ENCODE measurements around the gene TXNRD1. TPM values are rescaled to one million over a fixed set of nuclear protein-coding genes. Genes with fewer than 3 reads are reported as not detected.
A peak's percentile ranks its signal among the peaks of the same experiment; 100 is the strongest.

TXNRD1 gene
- total and polyA plus RNA-seq, 7 experiments from 2014 or later = 19.1 to 73.5 (median 35.6) TPM

DNA sequence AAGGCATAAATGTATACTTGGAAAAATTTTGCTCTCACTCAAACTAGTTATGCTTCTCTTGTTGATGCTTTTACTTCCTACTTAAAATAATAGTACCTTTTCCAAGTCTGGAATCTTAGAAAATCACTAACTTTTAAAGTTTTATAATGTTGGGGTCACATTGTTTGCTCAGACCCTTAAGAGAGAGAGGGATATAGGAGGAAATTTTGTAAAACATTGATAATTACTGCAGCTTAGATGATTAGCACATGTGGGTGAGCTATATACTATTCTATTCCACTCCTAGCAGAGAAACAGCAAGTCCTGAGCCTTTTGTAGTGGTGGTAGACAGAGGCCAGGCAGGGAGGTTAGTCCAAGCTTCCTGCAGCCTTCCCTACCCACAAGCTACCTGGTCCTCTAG is 101.4 kb downstream of the TXNRD1 start:
- Histone ChIP-seq H3K27ac (ENCODE audit: low read depth, low read length) (no peak overlapping the region), H3K4me1 (ENCODE audit: control insufficient read depth in 2 of 2, insufficient read depth in 2 of 2, low read length in 2 of 2) (no peaks in the 10 kb centered on the region), H3K27me3 (ENCODE audit: control insufficient read depth in 2 of 2, insufficient read depth in 2 of 2, low read length in 2 of 2) (no peaks in the 10 kb centered on the region), H3K4me3 (ENCODE audit: low read length) (no peak overlapping the region), H3K36me3 (ENCODE audit: control insufficient read depth in 2 of 3, insufficient read depth in 3 of 3, low read length in 3 of 3) (peaks cover 25 to 67% (median 30%) of the 10 kb centered on the region in 3 experiments), H3K9me3 (ENCODE audit: control insufficient read depth in 2 of 3, low read length in 3 of 3) (no peaks in the 10 kb centered on the region)
- CTCF ChIA-PET = interaction anchor here (0.6 kb wide), 1 partner anchor 16 kb away, joined by 3 read pairs; no protein-coding TSS in a partner anchor
- no peak for DNase-seq
- POLR2A ChIA-PET = no interaction called here
- Mint-ChIP-seq H3K4me3 (no peak overlapping the region), H3K27me3 (no peaks in the 10 kb centered on the region), H3K36me3 (peaks cover 22 to 59% (median 30%) of the 10 kb centered on the region in 5 donors), H3K9me3 (no peaks in the 10 kb centered on the region), H3K4me1 (peaks cover 0 to 17% (median 0%) of the 10 kb centered on the region in 7 donors), H3K27ac (no peak overlapping the region)
- no peak for ATAC-seq
- intact Hi-C loops (cut with micrococcal nuclease) = no loop called here

DNA sequence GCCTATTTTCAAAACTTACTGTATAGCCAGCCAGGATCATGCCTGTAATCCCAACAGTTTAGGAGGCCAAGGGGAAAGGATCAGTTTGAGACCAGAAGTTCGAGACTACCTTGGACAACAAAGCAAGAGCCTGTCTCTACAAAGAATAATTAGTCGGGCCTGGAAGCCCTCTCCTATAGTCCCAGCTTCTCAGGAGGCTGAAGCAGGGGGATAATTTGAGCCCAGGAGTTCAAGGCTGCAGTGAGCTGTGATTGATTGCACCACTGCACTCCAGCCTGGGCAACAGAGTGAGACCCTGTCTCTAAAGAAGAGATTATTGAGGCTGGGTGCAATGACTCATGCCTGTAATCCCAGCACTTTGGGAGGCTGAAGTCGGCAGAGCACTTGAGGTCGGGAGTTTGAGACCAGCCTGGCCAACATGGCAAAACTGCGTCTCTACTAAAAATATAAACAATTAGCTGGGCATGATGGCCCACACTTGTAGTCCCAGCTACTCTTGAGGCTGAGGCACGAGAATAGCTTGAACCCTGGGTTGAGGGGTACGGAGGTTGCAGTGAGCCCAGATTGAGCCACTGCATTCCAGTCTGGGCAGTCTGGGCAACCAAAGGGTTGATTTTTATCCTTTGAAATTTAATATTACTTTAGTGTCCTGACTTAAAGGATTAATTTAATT is 102.1 kb downstream of the TXNRD1 start:
- CTCF ChIA-PET = interaction anchor here (0.6 kb wide), 1 partner anchor 16 kb away, joined by 3 read pairs; no protein-coding TSS in a partner anchor
- POLR2A ChIA-PET = interaction anchor here (0.9 kb wide), 1 partner anchor 16 kb away, joined by 3 read pairs; no protein-coding TSS in a partner anchor

DNA sequence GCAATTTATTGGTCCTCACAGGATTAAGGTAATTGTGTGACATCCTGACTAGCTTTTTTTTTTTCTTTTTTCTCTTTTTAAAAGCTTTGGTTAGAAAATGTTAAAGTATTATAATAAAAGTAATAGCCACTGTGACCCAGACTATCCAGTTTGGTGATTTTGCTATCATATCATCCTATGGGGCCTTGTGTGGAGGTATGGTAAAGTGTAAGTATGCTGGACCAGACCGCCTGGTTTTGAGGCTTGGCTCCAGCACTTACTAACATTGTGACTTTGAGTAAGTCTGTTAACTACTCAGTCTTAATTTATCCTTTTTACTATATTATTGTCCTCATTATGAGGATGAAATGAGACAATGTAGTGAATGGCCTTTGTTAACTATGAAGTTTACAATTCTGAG is 103.4 kb downstream of the TXNRD1 start:
- H3K9me3 ChIP-seq (ENCODE audit: control insufficient read depth in 2 of 3, low read length in 3 of 3) = no peaks in the 10 kb centered on the region
- peaks cover 18 to 52% (median 27%) of the 10 kb centered on the region in 5 donors for H3K36me3 Mint-ChIP-seq
- no peaks in the 10 kb centered on the region for H3K27me3 Mint-ChIP-seq
- no peak for DNase-seq
- H3K9me3 Mint-ChIP-seq = no peaks in the 10 kb centered on the region
- no peaks in the 10 kb centered on the region for H3K27me3 ChIP-seq (ENCODE audit: control insufficient read depth in 2 of 2, insufficient read depth in 2 of 2, low read length in 2 of 2)
- ChIA-PET CTCF (no interaction called here), POLR2A (interaction anchor here (0.6 kb wide), 1 partner anchor 19 kb away, joined by 3 read pairs; no protein-coding TSS in a partner anchor)
- H3K4me1 Mint-ChIP-seq = peaks cover 0 to 12% (median 0%) of the 10 kb centered on the region in 7 donors
- intact Hi-C loops (cut with micrococcal nuclease) = no loop called here
- no peak for ATAC-seq
- H3K27ac Mint-ChIP-seq = no peak overlapping the region
- no peak overlapping the region for H3K27ac ChIP-seq (ENCODE audit: low read depth, low read length)
- H3K4me1 ChIP-seq (ENCODE audit: control insufficient read depth in 2 of 2, insufficient read depth in 2 of 2, low read length in 2 of 2) = no peaks in the 10 kb centered on the region
- no peak overlapping the region for H3K4me3 ChIP-seq (ENCODE audit: low read length)
- peaks cover 18 to 54% (median 20%) of the 10 kb centered on the region in 3 experiments for H3K36me3 ChIP-seq (ENCODE audit: control insufficient read depth in 2 of 3, insufficient read depth in 3 of 3, low read length in 3 of 3)
- no peak overlapping the region for H3K4me3 Mint-ChIP-seq

More for the DNA sequence above, 102.1 kb downstream of the TXNRD1 start:
- H3K4me3 ChIP-seq (ENCODE audit: low read length) = no peak overlapping the region
- intact Hi-C loops (cut with micrococcal nuclease) = no loop called here
- H3K9me3 ChIP-seq (ENCODE audit: control insufficient read depth in 2 of 3, low read length in 3 of 3) = no peaks in the 10 kb centered on the region
- ATAC-seq (no peak), DNase-seq (no peak)
- H3K4me3 Mint-ChIP-seq = no peak overlapping the region
- H3K4me1 Mint-ChIP-seq = peaks cover 0 to 17% (median 0%) of the 10 kb centered on the region in 7 donors
- H3K27me3 ChIP-seq (ENCODE audit: control insufficient read depth in 2 of 2, insufficient read depth in 2 of 2, low read length in 2 of 2) = no peaks in the 10 kb centered on the region
- no peaks in the 10 kb centered on the region for H3K4me1 ChIP-seq (ENCODE audit: control insufficient read depth in 2 of 2, insufficient read depth in 2 of 2, low read length in 2 of 2)
- no peaks in the 10 kb centered on the region for H3K27me3 Mint-ChIP-seq
- H3K36me3 ChIP-seq (ENCODE audit: control insufficient read depth in 2 of 3, insufficient read depth in 3 of 3, low read length in 3 of 3) = peaks cover 20 to 63% (median 30%) of the 10 kb centered on the region in 3 experiments
- no peaks in the 10 kb centered on the region for H3K9me3 Mint-ChIP-seq
- peaks cover 23 to 57% (median 31%) of the 10 kb centered on the region in 5 donors for H3K36me3 Mint-ChIP-seq
- no peak overlapping the region for H3K27ac ChIP-seq (ENCODE audit: low read depth, low read length)
- peak overlapping the region in 1 of 9 donors; percentile 38 for H3K27ac Mint-ChIP-seq

DNA sequence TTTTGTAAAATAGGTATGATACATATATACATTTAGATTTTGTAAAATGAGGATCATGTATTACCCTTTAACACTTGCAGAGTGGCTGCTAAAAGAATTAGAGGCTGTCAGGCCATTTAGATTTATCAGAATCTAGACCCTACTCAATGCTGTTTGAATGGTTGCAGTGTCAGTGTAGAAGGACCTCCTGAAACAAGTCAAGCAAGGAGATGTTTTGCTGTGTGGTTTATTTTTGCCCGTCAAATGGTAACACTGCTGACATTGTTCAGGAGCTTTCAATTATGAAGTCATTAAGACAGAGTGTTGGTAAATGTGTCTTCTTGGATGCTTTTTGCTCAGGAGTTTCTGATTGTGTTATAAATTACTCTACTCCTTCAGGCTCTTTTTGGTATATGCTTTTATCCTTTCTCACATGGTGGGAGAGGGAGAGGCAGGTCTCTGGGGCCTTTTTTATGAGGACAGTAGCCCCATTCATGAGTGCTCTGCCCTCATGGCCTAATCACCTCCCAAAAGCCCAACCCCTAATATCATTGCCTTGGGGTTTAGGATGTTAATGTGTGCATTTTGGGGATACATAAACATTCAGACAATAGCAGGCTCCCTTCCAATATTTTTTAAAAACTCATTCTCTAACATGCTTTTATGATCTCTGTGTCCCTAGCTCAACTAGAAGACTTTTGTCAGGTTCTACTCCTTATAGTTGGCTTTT is 104.5 kb downstream of the TXNRD1 start:
- Mint-ChIP-seq H3K27ac (no peak overlapping the region), H3K27me3 (no peaks in the 10 kb centered on the region), H3K9me3 (no peaks in the 10 kb centered on the region), H3K4me1 (peaks cover 0 to 8% (median 0%) of the 10 kb centered on the region in 7 donors), H3K4me3 (no peak overlapping the region), H3K36me3 (peaks cover 18 to 55% (median 27%) of the 10 kb centered on the region in 5 donors)
- ChIA-PET CTCF (interaction anchor here (0.8 kb wide), 1 partner anchor 175 kb away, joined by 4 read pairs; no protein-coding TSS in a partner anchor), POLR2A (no interaction called here)
- H3K4me1 ChIP-seq (ENCODE audit: control insufficient read depth in 2 of 2, insufficient read depth in 2 of 2, low read length in 2 of 2) = no peaks in the 10 kb centered on the region
- no peak for DNase-seq
- no peaks in the 10 kb centered on the region for H3K27me3 ChIP-seq (ENCODE audit: control insufficient read depth in 2 of 2, insufficient read depth in 2 of 2, low read length in 2 of 2)
- H3K9me3 ChIP-seq (ENCODE audit: control insufficient read depth in 2 of 3, low read length in 3 of 3) = no peaks in the 10 kb centered on the region
- intact Hi-C loops (cut with micrococcal nuclease) = loop anchor here in 1 of 2 donors (5.0 kb wide), 1 partner anchor 33 kb away; no protein-coding TSS in a partner anchor
- H3K27ac ChIP-seq (ENCODE audit: low read depth, low read length) = no peak overlapping the region
- peaks cover 13 to 52% (median 20%) of the 10 kb centered on the region in 3 experiments for H3K36me3 ChIP-seq (ENCODE audit: control insufficient read depth in 2 of 3, insufficient read depth in 3 of 3, low read length in 3 of 3)
- no peak for ATAC-seq
- H3K4me3 ChIP-seq (ENCODE audit: low read length) = no peak overlapping the region

DNA sequence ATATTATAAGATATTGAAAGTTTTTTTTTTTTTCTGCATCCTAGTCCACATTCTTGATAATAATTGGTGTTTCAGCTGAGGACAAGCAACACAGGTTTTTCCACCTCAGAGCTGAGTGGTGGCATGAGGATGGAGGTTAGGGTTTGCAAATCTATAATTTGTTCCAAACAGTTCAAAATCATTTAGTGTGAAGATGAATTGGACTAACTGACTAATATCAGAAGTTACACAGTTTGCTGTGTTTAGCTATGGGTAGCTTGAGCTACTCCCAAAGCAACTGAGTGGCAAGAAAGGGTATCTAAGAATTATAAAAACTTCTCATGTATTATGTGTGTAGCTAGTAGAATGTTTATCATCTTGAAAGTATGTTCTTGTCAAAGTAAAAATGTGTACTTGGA is 105.0 kb downstream of the TXNRD1 start:
- no peaks in the 10 kb centered on the region for H3K27me3 Mint-ChIP-seq
- POLR2A ChIA-PET = no interaction called here

DNA sequence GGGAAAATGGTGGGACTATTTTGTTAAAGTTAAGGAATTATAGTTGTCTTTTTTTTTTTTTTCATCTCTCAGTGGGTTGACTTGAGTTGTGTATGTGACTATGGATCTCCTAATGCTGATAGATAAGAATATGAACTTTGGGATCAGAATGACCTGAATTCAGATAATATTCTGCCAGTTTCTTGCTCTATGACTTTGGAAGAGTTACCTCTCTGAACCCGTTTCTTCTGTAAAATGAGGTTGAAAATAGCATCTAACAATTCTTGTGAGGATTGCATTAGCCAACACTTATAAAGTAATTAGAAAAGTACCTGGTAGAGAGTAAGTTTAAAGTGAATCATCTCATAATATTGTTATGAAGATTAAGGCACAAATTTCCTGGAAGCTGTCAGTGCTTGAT is 106.4 kb downstream of the TXNRD1 start:
- intact Hi-C loops (cut with micrococcal nuclease) = loop anchor here in 1 of 2 donors (5.0 kb wide), 1 partner anchor 35 kb away; no protein-coding TSS in a partner anchor
- Mint-ChIP-seq H3K9me3 (no peaks in the 10 kb centered on the region), H3K27me3 (no peaks in the 10 kb centered on the region), H3K4me1 (peaks cover 0 to 2% (median 0%) of the 10 kb centered on the region in 7 donors), H3K4me3 (no peak overlapping the region), H3K27ac (no peak overlapping the region), H3K36me3 (peaks cover 11 to 48% (median 26%) of the 10 kb centered on the region in 5 donors)
- H3K27ac ChIP-seq (ENCODE audit: low read depth, low read length) = no peak overlapping the region
- H3K36me3 ChIP-seq (ENCODE audit: control insufficient read depth in 2 of 3, insufficient read depth in 3 of 3, low read length in 3 of 3) = peaks cover 14 to 53% (median 15%) of the 10 kb centered on the region in 3 experiments
- ATAC-seq = no peak
- no peak for DNase-seq
- POLR2A ChIA-PET = interaction anchor here (0.6 kb wide), 1 partner anchor 116 kb away, joined by 4 read pairs; no protein-coding TSS in a partner anchor
- no peaks in the 10 kb centered on the region for H3K27me3 ChIP-seq (ENCODE audit: control insufficient read depth in 2 of 2, insufficient read depth in 2 of 2, low read length in 2 of 2)
- no peak overlapping the region for H3K4me3 ChIP-seq (ENCODE audit: low read length)
- no peaks in the 10 kb centered on the region for H3K4me1 ChIP-seq (ENCODE audit: control insufficient read depth in 2 of 2, insufficient read depth in 2 of 2, low read length in 2 of 2)
- CTCF ChIA-PET = no interaction called here
- no peaks in the 10 kb centered on the region for H3K9me3 ChIP-seq (ENCODE audit: control insufficient read depth in 2 of 3, low read length in 3 of 3)

More for the DNA sequence above, 105.0 kb downstream of the TXNRD1 start:
- Mint-ChIP-seq H3K4me1 (peaks cover 0 to 3% (median 0%) of the 10 kb centered on the region in 7 donors), H3K4me3 (no peak overlapping the region), H3K9me3 (no peaks in the 10 kb centered on the region), H3K36me3 (peaks cover 13 to 52% (median 30%) of the 10 kb centered on the region in 5 donors), H3K27ac (no peak overlapping the region)
- peaks cover 10 to 52% (median 18%) of the 10 kb centered on the region in 3 experiments for H3K36me3 ChIP-seq (ENCODE audit: control insufficient read depth in 2 of 3, insufficient read depth in 3 of 3, low read length in 3 of 3)
- H3K9me3 ChIP-seq (ENCODE audit: control insufficient read depth in 2 of 3, low read length in 3 of 3) = no peaks in the 10 kb centered on the region
- no peak overlapping the region for H3K27ac ChIP-seq (ENCODE audit: low read depth, low read length)
- H3K4me1 ChIP-seq (ENCODE audit: control insufficient read depth in 2 of 2, insufficient read depth in 2 of 2, low read length in 2 of 2) = no peaks in the 10 kb centered on the region
- intact Hi-C loops (cut with micrococcal nuclease) = loop anchor here in 1 of 2 donors (5.0 kb wide), 1 partner anchor 33 kb away; no protein-coding TSS in a partner anchor
- ATAC-seq (no peak), DNase-seq (no peak)
- no peaks in the 10 kb centered on the region for H3K27me3 ChIP-seq (ENCODE audit: control insufficient read depth in 2 of 2, insufficient read depth in 2 of 2, low read length in 2 of 2)
- CTCF ChIA-PET = interaction anchor here (0.8 kb wide), 1 partner anchor 174 kb away, joined by 4 read pairs; no protein-coding TSS in a partner anchor
- no peak overlapping the region for H3K4me3 ChIP-seq (ENCODE audit: low read length)

Measured in naive thymus-derived CD4-positive, alpha-beta T cell (primary cell).